A673 (cell line): ENCODE data around the gene ZNF778. TPM values are rescaled to one million over a fixed set of nuclear protein-coding genes. Genes with fewer than 3 reads are reported as not detected.

Source experiments
- BruUV-seq: library from RNA; stranded (reverse); fragments of 400-500 nt; replicated peaks from 2 replicates; lab custom pipeline; 2021; lab: Mats Ljungman, UMichigan
- CTCF ChIA-PET: fragments of 300-600 bp; sonication (Branson Sonifier 250); formaldehyde crosslinking; loops from one replicate; lab custom pipeline; 2022; ENCODE audit warnings: antibody characterized with exemption; lab: Charles Lee
- POLR2A ChIA-PET: fragments of 300-600 bp; sonication (Branson Sonifier 250); formaldehyde crosslinking; loops from one replicate; lab custom pipeline; 2022; ENCODE audit warnings: antibody characterized with exemption; ENCODE audit not compliant: low non-redundant PET; lab: Charles Lee
- DNase-seq: peaks from one replicate; pipeline ENCODE4 v3.0.0-alpha.2; 2015; ENCODE audit warnings: low spot score
- H3K27ac ChIP-seq: fragments of 200-600 bp; sonication (generic); 2 replicates; pipeline ENCODE4 v1.5.1; 2016; ENCODE audit warnings: mixed run types, low read depth, mild to moderate bottlenecking, mixed read lengths, antibody characterized with exemption, low read length; ENCODE audit not compliant: poor library complexity, severe bottlenecking
- H3K27me3 ChIP-seq: fragments of 200-600 bp; sonication (generic); replicated peaks from 2 replicates; pipeline ENCODE4 v1.6.1; 2017; ENCODE audit warnings: mixed run types, low read depth, mild to moderate bottlenecking, mixed read lengths, antibody characterized with exemption, low read length; ENCODE audit not compliant: insufficient read depth, poor library complexity
- H3K36me3 ChIP-seq: fragments of 200-600 bp; sonication (generic); 2 replicates; pipeline ENCODE4 v1.6.1; 2016; ENCODE audit warnings: mixed run types, mild to moderate bottlenecking, mixed read lengths, antibody characterized with exemption, low read length; ENCODE audit not compliant: insufficient read depth, poor library complexity, severe bottlenecking
- H3K4me1 ChIP-seq: fragments of 200-600 bp; sonication (generic); 2 replicates; pipeline ENCODE4 v1.6.1; 2017; ENCODE audit warnings: mixed run types, mild to moderate bottlenecking, mixed read lengths, antibody characterized with exemption, low read length; ENCODE audit not compliant: insufficient read depth, poor library complexity, severe bottlenecking
- H3K4me3 ChIP-seq: fragments of 200-600 bp; sonication (generic); 2 replicates; pipeline ENCODE4 v1.5.1; 2016; ENCODE audit warnings: low read depth, mixed run types, mild to moderate bottlenecking, mixed read lengths, low read length; ENCODE audit not compliant: poor library complexity, severe bottlenecking
- H3K9me3 ChIP-seq: fragments of 200-600 bp; sonication (generic); 2 replicates; pipeline ENCODE4 v1.6.1; 2016; ENCODE audit warnings: mixed run types, low read depth, mild to moderate bottlenecking, mixed read lengths, antibody characterized with exemption, low read length; ENCODE audit not compliant: poor library complexity, severe bottlenecking
- EZH2 ChIP-seq: fragments of 200-600 bp; sonication (generic); IDR thresholded peaks from 2 replicates; pipeline ENCODE4 v1.6.1; 2017; ENCODE audit warnings: borderline replicate concordance, low read depth, mild to moderate bottlenecking, mixed read lengths, antibody characterized with exemption, low read length; ENCODE audit not compliant: poor library complexity, severe bottlenecking
- intact Hi-C: fragments of 100-400 bp; cut with micrococcal nuclease; formaldehyde crosslinking; loops from one replicate; pipeline ENCODE4 v1.10.0; 2022; ENCODE audit not compliant: unreplicated experiment
- total RNA-seq: library from RNA; stranded (reverse); gene quantifications from 2 replicates; pipeline ENCODE4 v1.2.3, GENCODE V29; 2021
- TF ChIP-seq, protein P1 (sequence below): fragments of 300-800, 200-600 bp; sonication (generic); conservative IDR thresholded peaks from 2 replicates; pipeline ENCODE4 v1.5.1; 2017; ENCODE audit warnings: low read depth, mild to moderate bottlenecking, antibody characterized with exemption, low read length, moderate library complexity, mixed read lengths

ZNF778 gene
- total RNA-seq, 1 experiment from 2014 or later: 14.0 TPM

DNA sequence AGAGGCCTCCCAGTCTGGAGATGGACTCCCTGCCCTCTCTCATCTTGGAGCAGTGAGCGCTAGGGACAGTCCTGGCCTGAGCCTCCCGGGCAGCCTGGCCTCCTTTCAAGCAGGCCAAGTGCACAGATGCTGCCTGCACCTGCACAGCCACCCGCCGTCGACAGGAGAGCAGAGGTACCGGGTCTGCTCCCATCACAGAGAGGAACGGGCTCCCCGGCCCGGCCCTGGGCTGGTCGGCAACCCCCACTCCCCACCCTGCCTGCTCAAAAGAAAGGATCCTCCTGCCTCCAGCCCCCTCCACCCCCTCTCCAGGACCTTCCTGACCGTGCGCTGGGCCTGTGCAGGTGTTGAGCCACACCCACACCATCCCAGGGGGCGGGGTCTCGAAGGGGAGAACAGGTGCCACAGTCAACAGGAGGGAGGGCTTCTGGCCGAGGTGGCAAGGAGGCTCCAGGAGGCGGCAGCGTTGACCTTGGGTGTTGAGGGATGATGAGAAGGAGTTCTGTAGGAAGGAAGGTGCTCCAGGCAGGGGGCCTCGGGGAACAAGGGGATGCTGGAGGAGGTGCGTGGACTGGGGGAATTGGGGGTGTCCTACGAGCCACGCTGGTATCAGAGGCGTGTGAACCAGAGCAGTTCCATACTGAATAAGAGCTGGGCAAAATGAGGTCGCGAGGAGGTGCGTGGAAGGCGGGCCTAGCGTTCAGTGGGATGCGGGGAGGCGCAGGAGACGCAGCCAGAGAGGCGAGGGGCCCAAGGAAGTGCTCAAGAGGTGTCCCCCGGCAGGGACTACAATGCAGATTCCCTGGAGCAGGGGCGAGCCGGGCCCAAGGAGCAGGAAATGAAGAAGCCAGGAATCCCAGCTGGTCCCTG is 46.9 kb upstream of the ZNF778 start:
- Histone ChIP-seq H3K36me3 (no peaks in the 10 kb centered on the region), H3K27ac (no peak overlapping the region), H3K9me3 (no peaks in the 10 kb centered on the region), H3K4me1 (peaks cover 4% of the 10 kb centered on the region), H3K27me3 (no peaks in the 10 kb centered on the region), H3K4me3 (peak overlapping the region; percentile 20)
- DNase-seq: no peak
- intact Hi-C loops: loop anchor here (5.0 kb wide), 1 partner anchor 358 kb away; the partner anchor contains the start of gene APRT
- TF ChIP-seq, protein P1, sequence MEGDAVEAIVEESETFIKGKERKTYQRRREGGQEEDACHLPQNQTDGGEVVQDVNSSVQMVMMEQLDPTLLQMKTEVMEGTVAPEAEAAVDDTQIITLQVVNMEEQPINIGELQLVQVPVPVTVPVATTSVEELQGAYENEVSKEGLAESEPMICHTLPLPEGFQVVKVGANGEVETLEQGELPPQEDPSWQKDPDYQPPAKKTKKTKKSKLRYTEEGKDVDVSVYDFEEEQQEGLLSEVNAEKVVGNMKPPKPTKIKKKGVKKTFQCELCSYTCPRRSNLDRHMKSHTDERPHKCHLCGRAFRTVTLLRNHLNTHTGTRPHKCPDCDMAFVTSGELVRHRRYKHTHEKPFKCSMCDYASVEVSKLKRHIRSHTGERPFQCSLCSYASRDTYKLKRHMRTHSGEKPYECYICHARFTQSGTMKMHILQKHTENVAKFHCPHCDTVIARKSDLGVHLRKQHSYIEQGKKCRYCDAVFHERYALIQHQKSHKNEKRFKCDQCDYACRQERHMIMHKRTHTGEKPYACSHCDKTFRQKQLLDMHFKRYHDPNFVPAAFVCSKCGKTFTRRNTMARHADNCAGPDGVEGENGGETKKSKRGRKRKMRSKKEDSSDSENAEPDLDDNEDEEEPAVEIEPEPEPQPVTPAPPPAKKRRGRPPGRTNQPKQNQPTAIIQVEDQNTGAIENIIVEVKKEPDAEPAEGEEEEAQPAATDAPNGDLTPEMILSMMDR: no peak
- no peak for TF ChIP-seq EZH2
- ChIA-PET CTCF (interaction anchor here (0.6 to 1.2 kb wide), 2 partner anchors 14 to 34 kb away, joined by 3 to 5 read pairs; no protein-coding TSS in a partner anchor), POLR2A (interaction anchor here (0.6 kb wide), 1 partner anchor 11 kb away, joined by 8 read pairs; no protein-coding TSS in a partner anchor)
- BruUV-seq: no TSS peak

DNA sequence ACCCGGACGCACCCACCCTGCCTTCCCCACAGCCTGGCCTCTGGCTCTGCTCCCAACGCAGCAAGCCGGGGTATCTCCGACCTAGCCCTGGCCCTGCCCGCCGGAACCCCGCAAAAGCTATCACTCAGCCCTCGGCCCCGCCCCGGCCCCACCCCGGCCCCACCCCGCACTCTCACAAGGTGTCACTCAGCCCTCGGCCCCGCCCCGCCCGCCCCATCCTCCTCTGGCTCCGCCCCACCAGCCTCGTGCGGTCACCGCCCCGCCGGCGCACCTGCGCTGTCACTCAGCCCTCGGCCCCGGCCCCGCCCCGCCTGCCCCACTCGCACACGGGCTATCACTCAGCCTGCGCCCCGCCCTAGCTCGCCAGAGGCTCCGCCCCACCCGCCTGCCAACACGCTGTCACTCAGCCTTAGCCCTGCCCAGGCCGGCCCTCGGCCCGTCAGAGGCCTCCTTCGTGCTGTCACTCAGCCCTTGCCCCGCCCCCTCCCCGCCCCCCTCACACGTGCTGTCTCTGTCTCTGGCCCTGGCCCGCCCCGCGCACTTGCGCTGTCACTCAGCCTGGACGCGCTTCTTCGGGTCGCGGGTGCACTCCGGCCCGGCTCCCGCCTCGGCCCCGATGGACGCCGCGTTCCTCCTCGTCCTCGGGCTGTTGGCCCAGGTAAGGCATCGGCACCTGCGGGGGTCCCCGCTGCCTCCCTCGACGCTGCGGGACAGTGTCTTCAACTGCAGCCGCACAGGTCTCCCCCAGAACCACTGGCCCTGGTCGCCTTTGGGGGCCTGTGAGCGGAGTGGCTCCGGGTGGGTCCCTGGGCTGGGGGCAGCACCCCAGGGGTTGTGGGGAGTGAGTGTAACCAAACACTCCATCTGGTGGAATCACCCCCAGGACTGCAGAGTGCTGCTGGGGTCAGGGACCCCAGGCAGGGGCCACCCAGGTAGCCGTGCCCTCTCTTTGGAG is 46.0 kb upstream of the ZNF778 start, which contains the start of gene CDH15:
CDH15 (plus strand) TSS at position 533 of the 955 bp plus-strand sequence; CDS start at position 617, 84 bp downstream.
- BruUV-seq: no TSS peak
- H3K27ac ChIP-seq: no peak within 1 kb of the TSS
- no peaks in the 10 kb centered on the region for H3K36me3 ChIP-seq
- H3K9me3 ChIP-seq: no peaks in the 10 kb centered on the region
- H3K27me3 ChIP-seq: no peaks in the 10 kb centered on the region
- DNase-seq: peak; percentile 96
- ChIA-PET POLR2A (interaction anchor here (0.6 kb wide), 1 partner anchor 10 kb away, joined by 8 read pairs; no protein-coding TSS in a partner anchor), CTCF (interaction anchor here (0.6 kb wide), 2 partner anchors 27 to 35 kb away, joined by 5 to 6 read pairs; no protein-coding TSS in a partner anchor)
- peak within 1 kb of the TSS; percentile 20 for H3K4me3 ChIP-seq
- TF ChIP-seq EZH2: no peak
- TF ChIP-seq, protein P1: no peak
- peaks cover 4% of the 10 kb centered on the region for H3K4me1 ChIP-seq
- intact Hi-C loops: loop anchor here (5.0 kb wide), 1 partner anchor 359 kb away; the partner anchor contains the start of gene APRT

DNA sequence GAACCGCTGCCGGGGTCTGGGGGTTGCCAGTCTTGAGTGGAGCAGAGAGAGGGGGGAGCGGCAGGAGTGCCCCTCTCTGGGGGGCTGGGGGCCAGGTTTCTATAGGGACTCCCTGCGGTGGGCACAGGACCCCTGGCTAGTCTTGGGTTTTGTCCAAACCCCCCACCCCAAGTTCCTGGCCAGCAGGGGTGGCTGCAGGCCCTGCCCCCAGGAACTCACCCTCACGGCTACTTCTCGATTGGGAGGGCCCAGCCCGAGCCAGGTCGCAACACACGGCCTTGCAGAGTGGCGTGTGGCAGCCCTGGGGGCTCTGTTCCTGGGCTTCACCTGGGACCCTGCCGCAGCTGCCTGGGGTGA is 45.4 kb upstream of the ZNF778 start:
- H3K27me3 ChIP-seq: no peaks in the 10 kb centered on the region
- POLR2A ChIA-PET: no interaction called here
- intact Hi-C loops: loop anchor here (5.0 kb wide), 1 partner anchor 360 kb away; the partner anchor contains the start of gene APRT

More for the DNA sequence above, 45.4 kb upstream of the ZNF778 start:
- no peak overlapping the region for H3K27ac ChIP-seq
- no peaks in the 10 kb centered on the region for H3K9me3 ChIP-seq
- no TSS peak for BruUV-seq
- CTCF ChIA-PET: no interaction called here
- TF ChIP-seq, protein P1: no peak
- no peak for TF ChIP-seq EZH2
- no peak for DNase-seq
- peaks cover 4% of the 10 kb centered on the region for H3K4me1 ChIP-seq
- no peaks in the 10 kb centered on the region for H3K36me3 ChIP-seq
- H3K4me3 ChIP-seq: no peak overlapping the region
